ENCODE results near the gene SLC22A25.
"Not testable (repeated sequence)": the region's sequence is repeated elsewhere in the genome, so short reads cannot be mapped to it uniquely, and the experiment has no call there.

DNA sequence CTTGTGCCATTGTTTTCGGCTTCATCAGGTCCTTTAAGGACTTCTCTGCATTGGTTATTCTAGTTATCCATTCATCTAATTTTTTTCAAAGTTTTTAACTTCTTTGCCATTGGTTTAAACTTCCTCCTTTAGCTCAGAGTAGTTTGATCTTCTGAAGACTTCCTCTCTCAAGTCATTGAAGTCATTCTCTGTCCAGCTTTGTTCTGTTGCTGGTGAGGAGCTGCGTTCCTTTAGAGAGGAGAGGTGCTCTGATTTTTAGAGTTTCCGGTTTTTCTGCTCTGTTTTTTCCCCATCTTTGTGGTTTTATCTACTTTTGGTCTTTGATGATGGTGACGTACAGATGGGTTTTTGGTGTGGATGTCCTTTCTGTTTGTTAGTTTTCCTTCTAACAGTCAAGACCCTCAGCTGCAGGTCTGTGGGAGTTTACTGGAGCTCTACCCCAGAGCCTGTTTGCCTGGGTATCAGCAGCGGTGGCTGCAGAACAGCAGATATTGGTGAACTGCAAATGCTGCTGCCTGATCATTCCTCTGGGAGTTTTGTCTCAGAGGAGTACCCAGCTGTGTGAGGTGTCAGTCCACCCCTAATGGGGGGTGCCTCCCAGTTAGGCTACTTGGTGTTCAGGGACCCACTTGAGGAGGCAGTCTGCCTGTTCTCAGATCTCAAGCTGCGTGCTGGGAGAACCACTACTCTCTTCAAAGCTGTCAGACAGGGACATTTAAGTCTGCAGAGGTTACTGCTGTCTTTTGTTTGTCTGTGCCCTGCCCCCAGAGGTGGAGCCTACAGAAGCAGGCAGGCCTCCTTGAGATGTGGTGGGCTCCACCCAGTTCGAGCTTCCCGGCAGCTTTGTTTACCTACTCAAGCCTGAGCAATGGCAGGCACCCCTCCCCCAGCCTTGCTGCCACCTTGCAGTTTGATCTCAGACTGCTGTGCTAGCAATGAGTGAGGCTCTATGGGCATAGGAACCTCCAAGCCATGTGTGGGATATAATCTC, 7.6 kb downstream of the SLC22A25 start:
- TF ChIP-seq, protein P1, sequence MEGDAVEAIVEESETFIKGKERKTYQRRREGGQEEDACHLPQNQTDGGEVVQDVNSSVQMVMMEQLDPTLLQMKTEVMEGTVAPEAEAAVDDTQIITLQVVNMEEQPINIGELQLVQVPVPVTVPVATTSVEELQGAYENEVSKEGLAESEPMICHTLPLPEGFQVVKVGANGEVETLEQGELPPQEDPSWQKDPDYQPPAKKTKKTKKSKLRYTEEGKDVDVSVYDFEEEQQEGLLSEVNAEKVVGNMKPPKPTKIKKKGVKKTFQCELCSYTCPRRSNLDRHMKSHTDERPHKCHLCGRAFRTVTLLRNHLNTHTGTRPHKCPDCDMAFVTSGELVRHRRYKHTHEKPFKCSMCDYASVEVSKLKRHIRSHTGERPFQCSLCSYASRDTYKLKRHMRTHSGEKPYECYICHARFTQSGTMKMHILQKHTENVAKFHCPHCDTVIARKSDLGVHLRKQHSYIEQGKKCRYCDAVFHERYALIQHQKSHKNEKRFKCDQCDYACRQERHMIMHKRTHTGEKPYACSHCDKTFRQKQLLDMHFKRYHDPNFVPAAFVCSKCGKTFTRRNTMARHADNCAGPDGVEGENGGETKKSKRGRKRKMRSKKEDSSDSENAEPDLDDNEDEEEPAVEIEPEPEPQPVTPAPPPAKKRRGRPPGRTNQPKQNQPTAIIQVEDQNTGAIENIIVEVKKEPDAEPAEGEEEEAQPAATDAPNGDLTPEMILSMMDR (IDR thresholded peaks at IDR 0.05): not testable (repeated sequence)
- not testable (repeated sequence) for TF ChIP-seq POLR2A (IDR thresholded peaks at IDR 0.05)
